NCI-H524 treated with DMSO at 0.1 percent for 48 hours (cell line): ENCODE results near the gene PRELID2.
A peak's percentile ranks its signal among the peaks of the same experiment; 100 is the strongest.
"Not testable (repeated sequence)": the region's sequence is repeated elsewhere in the genome, so short reads cannot be mapped to it uniquely, and the experiment has no call there.

Experiments
- DNase-seq: peaks from one replicate; lab custom pipeline; 2025; lab: John Stamatoyannopoulos, UW

Gene PRELID2

GRCh38 chr5:145834917-145835847, at the start of gene PRELID2:
Gene PRELID2, minus strand, starts transcription at chr5:145835342. Its CDS starts 91 bp downstream, at chr5:145835251.
- peak; percentile 51 for DNase-seq

GRCh38 chr5:145874765-145875164, 39.6 kb upstream of the PRELID2 start:
- DNase-seq, result no peak

- DNase-seq, result no peak
These were observed 37.8 kb upstream of the PRELID2 start, which contains the start of gene GRXCR2 for GRCh38 chr5:145872914-145873313. Gene GRXCR2, minus strand, starts transcription at chr5:145873014. Its CDS starts 46 bp downstream, at chr5:145872968.

- peak; percentile 75 for DNase-seq
These were observed 37.3 kb upstream of the PRELID2 start for GRCh38 chr5:145872486-145872885.

GRCh38 chr5:145869753-145870152, 34.6 kb upstream of the PRELID2 start:
- DNase-seq, result no peak

GRCh38 chr5:145867806-145868205, 32.7 kb upstream of the PRELID2 start:
- no peak for DNase-seq

GRCh38 chr5:145864432-145864831, 29.3 kb upstream of the PRELID2 start:
- not testable (repeated sequence) for DNase-seq

GRCh38 chr5:145863003-145863402, 27.9 kb upstream of the PRELID2 start:
- no peak for DNase-seq

GRCh38 chr5:145859897-145860296, 24.8 kb upstream of the PRELID2 start:
- no peak for DNase-seq

- DNase-seq, result no peak
These were observed 24.3 kb upstream of the PRELID2 start for GRCh38 chr5:145859453-145859852.

GRCh38 chr5:145858959-145859358, 23.8 kb upstream of the PRELID2 start:
- no peak for DNase-seq

GRCh38 chr5:145856285-145856818, 21.2 kb upstream of the PRELID2 start:
- no peak for DNase-seq

- DNase-seq, result no peak
These were observed 20.7 kb upstream of the PRELID2 start for GRCh38 chr5:145855763-145856267.

GRCh38 chr5:145854651-145855258, 19.6 kb upstream of the PRELID2 start:
- no peak for DNase-seq

- no peak for DNase-seq
These were observed 18.7 kb upstream of the PRELID2 start for GRCh38 chr5:145853781-145854376.

- no peak for DNase-seq
These were observed 17.8 kb upstream of the PRELID2 start for GRCh38 chr5:145852990-145853389.

GRCh38 chr5:145848854-145849253, 13.7 kb upstream of the PRELID2 start:
- DNase-seq, result no peak

- no peak for DNase-seq
These were observed 12.7 kb upstream of the PRELID2 start for GRCh38 chr5:145847499-145848497.

GRCh38 chr5:145846081-145846480, 10.9 kb upstream of the PRELID2 start:
- DNase-seq, result no peak

- no peak for DNase-seq
These were observed 6.2 kb upstream of the PRELID2 start for GRCh38 chr5:145841299-145841698.
